SU-DHL-6 (cell line): ENCODE data around the gene TBC1D22A.

ENCODE experiments used
- EZH2phosphoT487 ChIP-seq: fragments of 200-600 bp; sonication (generic), shearing (Covaris generic); conservative IDR thresholded peaks from 2 replicates; pipeline ENCODE4 v1.6.1; 2018; ENCODE audit warnings: mild to moderate bottlenecking, antibody characterized with exemption, low read length, moderate library complexity, mixed read lengths
- TF ChIP-seq, protein P1 (sequence below): fragments of 200-600 bp; sonication (generic); IDR thresholded peaks from one replicate; pipeline ENCODE4 v1.5.1; 2017; ENCODE audit warnings: antibody characterized with exemption, mild to moderate bottlenecking, low read length, moderate library complexity; ENCODE audit not compliant: insufficient read depth, poor library complexity, severe bottlenecking

DNA sequence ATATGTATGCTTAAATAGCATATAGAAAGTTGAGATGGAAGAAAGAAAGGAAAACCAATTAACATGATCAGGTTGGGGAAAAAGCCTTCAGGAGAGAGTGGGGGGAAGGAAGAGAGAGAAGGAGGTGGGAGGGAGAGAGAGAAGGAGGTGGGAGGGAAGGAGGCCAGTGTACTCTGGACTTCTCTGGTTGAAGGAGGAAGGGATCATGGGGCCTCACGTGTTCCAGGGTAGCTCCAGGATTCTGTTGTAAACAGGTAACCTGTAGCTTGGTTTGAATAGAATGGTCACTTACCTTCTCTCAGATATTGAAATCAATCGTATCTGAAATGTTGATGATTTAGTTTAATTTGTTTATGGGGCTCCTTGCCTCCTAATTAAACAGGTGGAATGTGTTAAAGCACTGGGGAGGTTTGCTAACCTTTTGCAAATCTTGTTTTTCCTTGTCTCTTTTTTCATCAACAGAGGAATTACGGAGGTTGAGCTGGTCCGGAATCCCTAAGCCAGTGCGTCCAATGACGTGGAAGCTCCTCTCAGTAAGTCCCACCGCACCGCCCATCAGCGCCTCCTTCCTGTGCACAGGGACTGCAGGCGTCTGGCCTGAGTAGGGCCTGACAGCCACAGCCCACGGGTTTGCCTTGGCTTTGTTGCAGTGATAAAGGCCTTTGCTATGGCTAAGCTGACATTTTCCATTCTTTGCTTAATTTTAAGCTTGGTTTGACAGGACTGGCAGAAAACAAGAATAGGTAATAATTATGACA lies 115.9 kb downstream of the TBC1D22A start:
- TF ChIP-seq, protein P1, sequence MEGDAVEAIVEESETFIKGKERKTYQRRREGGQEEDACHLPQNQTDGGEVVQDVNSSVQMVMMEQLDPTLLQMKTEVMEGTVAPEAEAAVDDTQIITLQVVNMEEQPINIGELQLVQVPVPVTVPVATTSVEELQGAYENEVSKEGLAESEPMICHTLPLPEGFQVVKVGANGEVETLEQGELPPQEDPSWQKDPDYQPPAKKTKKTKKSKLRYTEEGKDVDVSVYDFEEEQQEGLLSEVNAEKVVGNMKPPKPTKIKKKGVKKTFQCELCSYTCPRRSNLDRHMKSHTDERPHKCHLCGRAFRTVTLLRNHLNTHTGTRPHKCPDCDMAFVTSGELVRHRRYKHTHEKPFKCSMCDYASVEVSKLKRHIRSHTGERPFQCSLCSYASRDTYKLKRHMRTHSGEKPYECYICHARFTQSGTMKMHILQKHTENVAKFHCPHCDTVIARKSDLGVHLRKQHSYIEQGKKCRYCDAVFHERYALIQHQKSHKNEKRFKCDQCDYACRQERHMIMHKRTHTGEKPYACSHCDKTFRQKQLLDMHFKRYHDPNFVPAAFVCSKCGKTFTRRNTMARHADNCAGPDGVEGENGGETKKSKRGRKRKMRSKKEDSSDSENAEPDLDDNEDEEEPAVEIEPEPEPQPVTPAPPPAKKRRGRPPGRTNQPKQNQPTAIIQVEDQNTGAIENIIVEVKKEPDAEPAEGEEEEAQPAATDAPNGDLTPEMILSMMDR = no peak
- TF ChIP-seq EZH2phosphoT487 = no peak
